ENCODE data around the gene THTPA. TPM values are rescaled to one million over a fixed set of nuclear protein-coding genes. Genes with fewer than 3 reads are reported as not detected.
"Not testable (repeated sequence)": the region's sequence is repeated elsewhere in the genome, so short reads cannot be mapped to it uniquely, and the experiment has no call there.

The THTPA gene
- total RNA-seq, 1 donor: 11.5 TPM

DNA sequence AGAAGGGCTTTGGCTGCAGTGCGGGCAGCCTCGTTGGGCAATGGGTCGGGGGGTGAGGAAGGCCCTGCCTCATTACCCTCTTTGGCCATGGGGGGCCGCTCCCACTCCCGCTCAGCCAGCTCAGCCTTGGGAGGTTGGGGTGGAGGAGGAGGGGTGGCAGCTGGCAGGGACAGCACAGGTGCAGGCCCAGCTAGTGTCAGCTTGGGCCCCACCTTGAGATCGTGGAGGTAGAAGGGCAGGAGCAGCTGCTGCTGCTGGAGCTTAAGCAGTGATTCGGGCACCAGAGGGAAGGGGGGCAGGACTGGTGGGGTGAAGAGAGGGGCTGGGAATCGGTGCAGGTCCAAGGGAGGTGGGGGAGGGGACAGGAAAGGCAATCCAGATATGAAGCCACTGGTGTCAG is 30.5 kb upstream of the THTPA start:
- Histone ChIP-seq H3K4me3 (ENCODE audit: low read length) (no peak overlapping the region), H3K27me3 (ENCODE audit: insufficient read depth, low read length) (no peaks in the 10 kb centered on the region), H3K4me1 (ENCODE audit: insufficient read depth, low read length) (peaks cover 3% of the 10 kb centered on the region), H3K9me3 (ENCODE audit: low read depth, low read length) (no peaks in the 10 kb centered on the region)

DNA sequence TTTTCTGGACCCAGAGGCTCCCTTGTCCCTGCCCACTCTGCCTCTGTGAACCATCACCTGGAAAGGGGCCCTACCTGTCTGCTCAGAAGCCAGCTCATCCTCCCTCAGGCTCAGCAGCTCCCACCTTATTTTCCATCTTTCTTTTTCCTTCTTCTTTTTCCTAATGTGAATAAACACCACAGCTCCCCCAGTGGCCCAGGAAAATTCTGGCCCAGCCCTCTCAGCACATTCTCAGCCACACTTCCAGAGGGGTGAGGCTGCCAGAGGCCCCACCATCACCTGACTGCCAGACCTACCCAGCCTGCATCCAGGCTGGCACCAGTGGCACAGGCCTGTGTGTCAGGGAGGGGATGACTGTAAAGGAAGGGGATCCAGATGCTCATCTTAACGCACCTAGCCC is 27.5 kb upstream of the THTPA start:
- H3K9me3 ChIP-seq (ENCODE audit: low read depth, low read length): no peaks in the 10 kb centered on the region
- no peaks in the 10 kb centered on the region for H3K27me3 ChIP-seq (ENCODE audit: insufficient read depth, low read length)
- no peak overlapping the region for H3K4me3 ChIP-seq (ENCODE audit: low read length)
- no peaks in the 10 kb centered on the region for H3K4me1 ChIP-seq (ENCODE audit: insufficient read depth, low read length)

DNA sequence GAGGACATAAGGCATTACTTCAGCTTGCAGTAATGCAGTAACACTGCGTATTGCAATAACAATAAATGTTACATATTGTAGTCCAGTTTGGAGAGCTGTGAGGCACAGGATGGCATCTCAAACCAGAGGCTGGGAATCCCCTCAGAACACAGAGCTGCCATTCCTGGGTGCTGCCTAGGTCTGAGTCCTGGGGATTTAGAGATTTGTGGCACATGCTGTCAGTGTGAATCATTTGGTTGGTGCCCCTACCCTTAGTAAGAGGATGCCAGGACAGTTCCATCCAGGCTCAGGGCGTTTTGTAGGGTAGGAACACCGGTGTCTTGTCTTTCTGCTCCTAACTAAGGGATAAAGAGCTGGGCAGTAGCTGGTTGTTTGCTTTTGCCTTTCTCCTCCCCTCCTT is 27.1 kb upstream of the THTPA start:
- H3K4me3 ChIP-seq (ENCODE audit: low read length): no peak overlapping the region
- H3K27me3 ChIP-seq (ENCODE audit: insufficient read depth, low read length): no peaks in the 10 kb centered on the region
- H3K4me1 ChIP-seq (ENCODE audit: insufficient read depth, low read length): no peaks in the 10 kb centered on the region
- H3K9me3 ChIP-seq (ENCODE audit: low read depth, low read length): no peaks in the 10 kb centered on the region

GRCh38 chr14:23530375-23531055 is 25.6 kb upstream of the THTPA start:
- Histone ChIP-seq H3K27me3 (ENCODE audit: insufficient read depth, low read length) (no peaks in the 10 kb centered on the region), H3K9me3 (ENCODE audit: low read depth, low read length) (no peaks in the 10 kb centered on the region), H3K4me1 (ENCODE audit: insufficient read depth, low read length) (no peaks in the 10 kb centered on the region), H3K4me3 (ENCODE audit: low read length) (no peak overlapping the region)

DNA sequence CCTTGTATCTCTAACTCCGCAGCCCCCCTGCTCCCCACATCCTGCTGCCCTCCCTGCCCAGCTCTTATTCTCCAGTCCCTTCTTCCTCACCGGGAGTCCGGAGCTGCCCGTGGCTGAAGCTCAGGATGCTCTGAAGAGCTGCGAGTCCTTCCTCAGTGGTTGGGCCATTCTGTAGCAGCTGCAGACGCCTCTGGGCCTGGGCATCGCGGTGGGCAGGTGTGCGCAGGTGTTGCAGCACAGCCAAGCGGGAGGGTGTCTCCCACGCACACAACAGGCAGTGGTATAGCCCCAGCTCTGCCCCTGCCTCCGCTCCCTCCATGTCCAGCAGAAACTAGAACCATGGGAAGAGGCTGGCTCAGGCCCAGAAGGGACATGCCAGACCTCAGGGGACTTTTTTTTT is 24.7 kb upstream of the THTPA start:
- H3K4me3 ChIP-seq (ENCODE audit: low read length): no peak overlapping the region
- no peaks in the 10 kb centered on the region for H3K9me3 ChIP-seq (ENCODE audit: low read depth, low read length)
- no peaks in the 10 kb centered on the region for H3K27me3 ChIP-seq (ENCODE audit: insufficient read depth, low read length)
- H3K4me1 ChIP-seq (ENCODE audit: insufficient read depth, low read length): no peaks in the 10 kb centered on the region

DNA sequence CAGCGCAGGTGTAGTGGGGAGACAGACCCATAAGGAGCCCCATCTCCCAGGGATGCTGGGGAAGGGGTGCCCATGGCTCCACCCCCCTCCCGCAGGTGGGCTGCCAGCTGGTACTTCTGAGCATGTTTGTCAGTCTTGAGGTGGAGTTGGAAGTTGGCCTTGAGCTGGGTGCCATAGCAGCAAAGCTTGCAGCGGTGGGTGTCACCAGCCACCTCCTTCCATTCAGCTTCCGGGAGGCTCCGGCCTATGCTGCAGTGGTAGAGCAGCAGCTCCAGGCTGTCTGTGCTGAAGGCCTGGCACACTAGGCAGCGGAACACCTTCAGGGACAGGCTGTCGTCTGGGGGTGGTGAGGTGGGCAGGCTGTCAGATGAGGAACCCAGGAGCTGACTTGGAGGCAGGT is 23.4 kb upstream of the THTPA start:
- Histone ChIP-seq H3K9me3 (ENCODE audit: low read depth, low read length) (no peaks in the 10 kb centered on the region), H3K27me3 (ENCODE audit: insufficient read depth, low read length) (no peaks in the 10 kb centered on the region), H3K4me1 (ENCODE audit: insufficient read depth, low read length) (no peaks in the 10 kb centered on the region), H3K4me3 (ENCODE audit: low read length) (no peak overlapping the region)

DNA sequence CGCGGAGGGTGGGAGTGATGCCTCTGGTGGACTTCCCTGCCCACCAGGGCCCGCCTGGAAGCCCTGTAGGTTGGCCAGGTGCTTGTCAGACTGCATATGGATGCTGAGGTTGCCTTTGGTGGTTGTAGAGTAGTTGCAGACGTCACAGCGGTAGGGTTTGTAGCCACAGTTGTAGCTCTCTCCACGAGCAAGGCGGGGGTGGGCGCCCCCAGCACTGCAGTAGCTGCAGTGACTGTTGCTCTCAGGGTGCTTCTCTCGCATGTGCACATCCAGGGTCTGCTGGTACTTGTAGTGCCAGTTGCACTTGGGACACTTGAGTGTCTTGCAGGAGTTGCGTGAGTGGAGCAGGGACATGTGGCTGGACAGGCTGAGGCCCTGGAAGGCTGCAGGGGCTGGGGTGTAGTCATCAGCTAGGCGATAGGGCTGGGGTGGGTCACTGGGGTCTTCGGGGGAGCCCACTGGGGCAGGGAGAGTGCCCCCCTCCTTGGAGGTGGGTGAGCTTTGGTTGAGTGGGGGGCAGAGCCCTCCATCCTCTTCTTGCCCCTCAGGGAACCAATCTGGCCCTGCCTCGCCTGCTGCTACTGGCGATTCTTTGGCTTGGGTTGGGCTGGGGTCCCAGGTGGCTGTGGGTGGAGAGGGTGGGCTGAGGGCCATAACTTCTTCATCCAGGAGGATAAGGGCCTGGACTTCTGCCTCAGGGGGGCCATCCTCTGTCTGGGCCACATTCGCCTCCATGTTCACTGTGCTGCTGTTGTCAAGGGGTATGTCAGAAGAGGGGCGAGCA is 22.2 kb upstream of the THTPA start:
- no peak overlapping the region for H3K4me3 ChIP-seq (ENCODE audit: low read length)
- H3K9me3 ChIP-seq (ENCODE audit: low read depth, low read length): no peaks in the 10 kb centered on the region
- H3K27me3 ChIP-seq (ENCODE audit: insufficient read depth, low read length): no peaks in the 10 kb centered on the region
- no peaks in the 10 kb centered on the region for H3K4me1 ChIP-seq (ENCODE audit: insufficient read depth, low read length)

- no peaks in the 10 kb centered on the region for H3K27me3 ChIP-seq (ENCODE audit: insufficient read depth, low read length)
- H3K9me3 ChIP-seq (ENCODE audit: low read depth, low read length): no peaks in the 10 kb centered on the region
- no peaks in the 10 kb centered on the region for H3K4me1 ChIP-seq (ENCODE audit: insufficient read depth, low read length)
- H3K4me3 ChIP-seq (ENCODE audit: low read length): no peak overlapping the region
Observed at GRCh38 chr14:23535943-23536342, 20.1 kb upstream of the THTPA start.

GRCh38 chr14:23536494-23536893 is 19.6 kb upstream of the THTPA start:
- Histone ChIP-seq H3K9me3 (ENCODE audit: low read depth, low read length) (no peaks in the 10 kb centered on the region), H3K27me3 (ENCODE audit: insufficient read depth, low read length) (no peaks in the 10 kb centered on the region), H3K4me3 (ENCODE audit: low read length) (no peak overlapping the region), H3K4me1 (ENCODE audit: insufficient read depth, low read length) (no peaks in the 10 kb centered on the region)

- not testable (repeated sequence) for H3K4me3 ChIP-seq (ENCODE audit: low read length); H3K27me3 ChIP-seq (ENCODE audit: insufficient read depth, low read length); H3K4me1 ChIP-seq (ENCODE audit: insufficient read depth, low read length); H3K9me3 ChIP-seq (ENCODE audit: low read depth, low read length)
Observed at GRCh38 chr14:23536906-23537305, 19.2 kb upstream of the THTPA start.

DNA sequence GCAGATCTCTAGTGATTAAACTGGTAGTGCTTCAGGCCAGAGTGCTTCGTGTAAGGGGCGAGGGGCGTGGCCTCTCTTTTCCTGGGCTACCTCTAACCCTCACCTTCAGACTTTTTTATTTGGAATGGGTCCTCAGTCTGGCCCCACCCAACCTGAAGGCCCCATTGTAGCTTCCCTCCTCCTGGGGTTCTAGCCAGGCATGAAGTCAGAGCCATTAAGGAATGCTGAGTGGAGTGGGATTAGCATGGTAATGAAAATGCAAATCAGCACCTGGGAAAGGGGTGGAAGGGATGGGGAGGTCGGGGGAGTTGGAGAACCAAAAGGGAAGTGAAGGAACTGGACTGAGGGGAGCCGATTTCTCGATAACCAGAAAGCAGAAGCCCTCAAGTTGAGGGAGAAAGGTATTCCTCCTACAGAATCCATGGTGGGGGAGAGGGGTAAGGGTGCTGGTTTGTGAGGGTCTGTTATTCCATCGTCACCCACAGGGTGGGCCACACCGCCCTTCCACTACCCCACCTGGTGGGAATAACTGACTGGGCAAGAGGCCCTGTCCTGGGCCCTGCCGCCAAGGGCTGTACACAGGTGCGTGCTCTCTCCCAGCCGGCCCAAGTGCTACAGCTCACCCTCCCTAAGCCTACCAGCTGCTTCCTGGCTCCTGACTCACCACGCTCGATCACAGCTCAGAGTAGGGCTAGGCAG is 18.6 kb upstream of the THTPA start:
- Histone ChIP-seq H3K4me3 (ENCODE audit: low read length) (no peak overlapping the region), H3K27me3 (ENCODE audit: insufficient read depth, low read length) (no peaks in the 10 kb centered on the region), H3K9me3 (ENCODE audit: low read depth, low read length) (no peaks in the 10 kb centered on the region), H3K4me1 (ENCODE audit: insufficient read depth, low read length) (no peaks in the 10 kb centered on the region)

DNA sequence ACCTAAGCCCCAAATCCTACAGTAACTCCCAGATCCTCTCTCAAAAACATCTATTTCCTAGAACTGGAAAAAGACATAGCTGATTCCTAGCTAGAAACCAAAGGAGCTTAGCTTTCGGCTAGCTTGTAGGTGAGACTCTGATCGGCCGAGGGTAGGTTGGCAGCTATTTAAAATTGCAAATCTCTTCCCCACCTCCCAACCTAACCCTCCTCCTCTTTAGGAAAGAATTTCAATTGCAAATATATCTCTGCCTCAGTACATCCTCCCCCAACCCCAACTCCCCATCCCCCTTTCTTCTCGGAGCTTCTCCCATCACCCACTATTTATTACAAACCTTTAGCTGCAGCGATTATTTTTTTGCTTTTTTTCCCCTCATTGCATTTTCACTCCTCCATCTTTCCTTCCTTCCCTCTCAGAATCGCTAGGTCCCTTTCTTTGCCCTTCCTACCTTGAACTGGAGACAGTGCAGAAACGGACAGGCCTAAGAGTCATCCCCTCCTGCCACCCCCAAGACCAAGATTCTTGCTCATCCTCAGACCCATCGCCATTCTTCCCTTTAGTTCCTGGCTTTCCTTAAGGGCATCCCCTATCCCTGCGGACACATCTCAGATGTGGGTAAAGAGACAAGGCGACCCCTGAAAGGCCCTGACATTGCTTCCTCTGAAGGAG is 17.9 kb upstream of the THTPA start:
- H3K4me3 ChIP-seq (ENCODE audit: low read length): no peak overlapping the region
- H3K27me3 ChIP-seq (ENCODE audit: insufficient read depth, low read length): no peaks in the 10 kb centered on the region
- no peaks in the 10 kb centered on the region for H3K4me1 ChIP-seq (ENCODE audit: insufficient read depth, low read length)
- no peaks in the 10 kb centered on the region for H3K9me3 ChIP-seq (ENCODE audit: low read depth, low read length)

GRCh38 chr14:23538785-23539184 is 17.3 kb upstream of the THTPA start:
- H3K9me3 ChIP-seq (ENCODE audit: low read depth, low read length): no peaks in the 10 kb centered on the region
- no peaks in the 10 kb centered on the region for H3K27me3 ChIP-seq (ENCODE audit: insufficient read depth, low read length)
- no peaks in the 10 kb centered on the region for H3K4me1 ChIP-seq (ENCODE audit: insufficient read depth, low read length)
- H3K4me3 ChIP-seq (ENCODE audit: low read length): no peak overlapping the region

GRCh38 chr14:23539248-23540140 is 16.6 kb upstream of the THTPA start:
- H3K4me1 ChIP-seq (ENCODE audit: insufficient read depth, low read length): peaks cover 3% of the 10 kb centered on the region
- H3K27me3 ChIP-seq (ENCODE audit: insufficient read depth, low read length): no peaks in the 10 kb centered on the region
- no peak overlapping the region for H3K4me3 ChIP-seq (ENCODE audit: low read length)
- no peaks in the 10 kb centered on the region for H3K9me3 ChIP-seq (ENCODE audit: low read depth, low read length)
